Measurements from ENCODE around the gene GRID2IP.

DNA sequence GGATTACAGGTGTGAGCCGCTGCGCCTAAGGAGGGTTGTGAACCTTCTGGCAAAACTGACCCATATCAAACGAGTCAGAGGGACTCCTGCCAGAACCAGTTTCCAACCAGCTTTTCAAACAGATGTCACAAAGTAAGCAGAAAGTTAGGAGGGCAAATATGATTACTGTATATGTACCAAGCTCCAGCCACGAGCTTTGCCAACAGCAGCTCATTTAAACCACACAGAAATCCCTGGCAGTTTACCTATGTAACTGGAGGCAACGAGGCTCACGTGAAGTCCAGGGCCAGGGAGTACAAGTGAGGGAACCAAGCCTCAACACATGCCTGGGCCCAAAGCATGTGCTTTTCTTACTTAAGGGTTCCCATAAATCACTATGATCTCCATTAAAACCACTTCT lies 91.0 kb downstream of the GRID2IP start:
- no peak for TF ChIP-seq NR2C2 (CRISPR knock-in tag; IDR thresholded peaks at IDR 0.05)
- TF ChIP-seq, protein P1, sequence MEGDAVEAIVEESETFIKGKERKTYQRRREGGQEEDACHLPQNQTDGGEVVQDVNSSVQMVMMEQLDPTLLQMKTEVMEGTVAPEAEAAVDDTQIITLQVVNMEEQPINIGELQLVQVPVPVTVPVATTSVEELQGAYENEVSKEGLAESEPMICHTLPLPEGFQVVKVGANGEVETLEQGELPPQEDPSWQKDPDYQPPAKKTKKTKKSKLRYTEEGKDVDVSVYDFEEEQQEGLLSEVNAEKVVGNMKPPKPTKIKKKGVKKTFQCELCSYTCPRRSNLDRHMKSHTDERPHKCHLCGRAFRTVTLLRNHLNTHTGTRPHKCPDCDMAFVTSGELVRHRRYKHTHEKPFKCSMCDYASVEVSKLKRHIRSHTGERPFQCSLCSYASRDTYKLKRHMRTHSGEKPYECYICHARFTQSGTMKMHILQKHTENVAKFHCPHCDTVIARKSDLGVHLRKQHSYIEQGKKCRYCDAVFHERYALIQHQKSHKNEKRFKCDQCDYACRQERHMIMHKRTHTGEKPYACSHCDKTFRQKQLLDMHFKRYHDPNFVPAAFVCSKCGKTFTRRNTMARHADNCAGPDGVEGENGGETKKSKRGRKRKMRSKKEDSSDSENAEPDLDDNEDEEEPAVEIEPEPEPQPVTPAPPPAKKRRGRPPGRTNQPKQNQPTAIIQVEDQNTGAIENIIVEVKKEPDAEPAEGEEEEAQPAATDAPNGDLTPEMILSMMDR (IDR thresholded peaks at IDR 0.05): no peak

Data from WTC11 (cell line).